ENCODE measurements around the gene CNTN1. TPM values are rescaled to one million over a fixed set of nuclear protein-coding genes. Genes with fewer than 3 reads are reported as not detected.

Gene CNTN1
- total and polyA plus RNA-seq, 2 of the 8 experiments (the other 6 are each of a cell fraction or from before 2014, with no cell fraction given) = 7.2 to 21.8 TPM

- Histone ChIP-seq H2BK120ac (replicated peaks; ENCODE audit: low read depth, low read length) (no peak overlapping the region), H3K27ac (ENCODE audit: low read depth, low read length) (no peak overlapping the region), H3K4me2 (ENCODE audit: insufficient read depth in 1 of 2, low read depth in 2 of 2, low read length in 2 of 2) (no peak overlapping the region), H4K5ac (ENCODE audit: insufficient read length, low read depth, low read length) (no peak overlapping the region), H3K18ac (ENCODE audit: extremely low read depth, low read length) (no peak overlapping the region), H3K23ac (ENCODE audit: insufficient read length) (no peak overlapping the region), H3K79me2 (ENCODE audit: control insufficient read depth in 1 of 2, insufficient read depth in 2 of 2, low read length in 2 of 2) (no peaks in the 10 kb centered on the region), H3K9me3 (ENCODE audit: insufficient read depth in 2 of 2, low read depth in 1 of 2, low read length in 1 of 2) (no peaks in the 10 kb centered on the region), H3K36me3 (ENCODE audit: control insufficient read depth in 2 of 4, insufficient read depth in 4 of 4, low read length in 3 of 4) (no peaks in the 10 kb centered on the region), H2BK15ac (ENCODE audit: low read length) (no peak overlapping the region), H2BK5ac (ENCODE audit: low read depth, low read length) (no peak overlapping the region), H3K4ac (replicated peaks; ENCODE audit: insufficient read length, low read depth, low read length) (no peak overlapping the region), H4K91ac (replicated peaks; ENCODE audit: insufficient read length, low read length) (no peak overlapping the region), H3K9ac (replicated peaks in 1 of 4; ENCODE audit: extremely low read depth in 1 of 4, low read depth in 3 of 4, low read length in 3 of 4) (no peak overlapping the region), H3K27me3 (replicated peaks in 1 of 4; ENCODE audit: control insufficient read depth in 3 of 4, extremely low read depth in 1 of 4, insufficient read depth in 3 of 4, low read length in 3 of 4) (peaks cover 0 to 1% (median 0%) of the 10 kb centered on the region in 4 experiments; a peak in 1 of 7 replicates), H3K4me3 (ENCODE audit: extremely low read depth in 1 of 4, insufficient read depth in 2 of 4, low read depth in 3 of 4, low read length in 4 of 4) (no peak overlapping the region), H2BK12ac (ENCODE audit: low read depth, low read length) (no peak overlapping the region), H4K20me1 (replicated peaks in 1 of 2; ENCODE audit: control insufficient read depth in 1 of 2, insufficient read depth in 2 of 2, low read length in 2 of 2) (no peaks in the 10 kb centered on the region), H3K56ac (replicated peaks; ENCODE audit: insufficient read length, low read depth, low read length) (no peak overlapping the region), H2BK20ac (ENCODE audit: low read length) (no peak overlapping the region), H3K14ac (ENCODE audit: insufficient read length) (no peak overlapping the region), H3K4me1 (replicated peaks in 1 of 4; ENCODE audit: control insufficient read depth in 3 of 4, insufficient read depth in 4 of 4, low read length in 3 of 4) (no peaks in the 10 kb centered on the region), H2AK5ac (ENCODE audit: low read depth, low read length) (no peak overlapping the region), H3K79me1 (ENCODE audit: low read depth, low read length) (no peaks in the 10 kb centered on the region), H4K8ac (ENCODE audit: extremely low read depth, insufficient read depth, low read length) (no peak overlapping the region), H3K23me2 (ENCODE audit: low read depth, low read length) (no peaks in the 10 kb centered on the region), H2AFZ (ENCODE audit: low read length) (no peak overlapping the region)
- FAIRE-seq = no peak
- ChIA-PET POLR2A (ENCODE audit: partially characterized antibody) (no interaction called here), CTCF (ENCODE audit: partially characterized antibody) (interaction anchor here (1.2 kb wide), 1 partner anchor 24 kb away, joined by 3 read pairs; the partner anchor contains the start of gene CNTN1)
- no peak for DNase-seq (ENCODE audit: low read depth in 1 of 2, low spot score in 2 of 2)
- TF ChIP-seq HDAC2 (IDR thresholded peaks at IDR 0.05; ENCODE audit: borderline replicate concordance in 1 of 2, low read depth in 2 of 2, low read length in 2 of 2) (no peak), KDM1A (IDR thresholded peaks at IDR 0.05; ENCODE audit: borderline replicate concordance, low read length) (no peak), CHD1 (IDR thresholded peaks at IDR 0.05; ENCODE audit: low read depth, low read length) (no peak), KDM5A (IDR thresholded peaks at IDR 0.05; ENCODE audit: low read length) (no peak), FOSL1 (IDR thresholded peaks at IDR 0.05; ENCODE audit: insufficient read depth, low read depth, low read length) (no peak), NRF1 (IDR thresholded peaks at IDR 0.05; ENCODE audit: low read depth, low read length) (no peak)
Measured at GRCh38 chr12:40716037-40716436, 23.8 kb downstream of the CNTN1 start.

All from H1 (cell line).